Endothelial cell of umbilical vein (primary cell): Measurements from ENCODE around the gene DMTF1. TPM values are rescaled to one million over a fixed set of nuclear protein-coding genes. Genes with fewer than 3 reads are reported as not detected.

Source experiments
- BruUV-seq: library from RNA; stranded (reverse); fragments of 400-500 nt; replicated peaks from 2 replicates; lab custom pipeline; 2021; lab: Mats Ljungman, UMichigan
- CTCF ChIA-PET: fragments of 300-600, 350-600 bp; sonication (Branson Sonifier 250); formaldehyde crosslinking; loops from one replicate; lab custom pipeline; 2021; ENCODE audit warnings: antibody characterized with exemption, inconsistent platforms; lab: Charles Lee
- POLR2A ChIA-PET: fragments of 300-600, 350-600 bp; sonication (Branson Sonifier 250); formaldehyde crosslinking; loops from one replicate; lab custom pipeline; 2021; ENCODE audit warnings: antibody characterized with exemption, inconsistent platforms; lab: Charles Lee
- DNase-seq: peaks from one replicate; pipeline ENCODE4 v3.0.0-alpha.2; 2011; ENCODE audit warnings: low read depth, low spot score
- FAIRE-seq: peaks from 2 replicates; lab custom pipeline; 2011; peaks lifted over from hg19 to GRCh38; lab: Jason Lieb, UNC
- H2AFZ ChIP-seq: 2 replicates; pipeline ENCODE4 v1.6.0; 2012; ENCODE audit warnings: low read depth, low read length, control low read depth, inconsistent platforms
- H3K27ac ChIP-seq: 2 replicates; pipeline ENCODE4 v1.5.1; 2011; ENCODE audit warnings: low read depth, mild to moderate bottlenecking, control low read depth, low read length, moderate library complexity; ENCODE audit not compliant: insufficient read depth
- H3K27me3 ChIP-seq, 2 experiments: 2 replicates each; pipeline versions ENCODE4 v1.6.0 to v1.6.1; 2011; ENCODE audit warnings: low read length in 2 of 2, mixed read lengths in 1 of 2; ENCODE audit not compliant: control insufficient read depth in 2 of 2, insufficient read depth in 2 of 2
- H3K36me3 ChIP-seq, 2 experiments: 2 replicates in 1 of 2; 3 replicates in 1 of 2; pipeline ENCODE4 v1.5.1; 2011; ENCODE audit warnings: low read length in 2 of 2, mild to moderate bottlenecking in 1 of 2, moderate library complexity in 1 of 2; ENCODE audit not compliant: control insufficient read depth in 2 of 2, insufficient read depth in 2 of 2; ENCODE audit errors: extremely low read depth in 1 of 2
- H3K4me1 ChIP-seq: 3 replicates; pipeline ENCODE4 v1.5.1; 2011; ENCODE audit warnings: mild to moderate bottlenecking, low read length; ENCODE audit not compliant: control insufficient read depth, insufficient read depth; ENCODE audit errors: extremely low read depth
- H3K4me2 ChIP-seq: 2 replicates; pipeline ENCODE4 v1.6.1; 2011; ENCODE audit warnings: low read length, control low read depth, mixed read lengths; ENCODE audit not compliant: insufficient read depth
- H3K4me3 ChIP-seq, 3 experiments: fragments of 200-600 bp in 1 of 3; sonication (generic), shearing (Covaris generic) in 1 of 3; replicated peaks in 1 of 3; 2 replicates each; pipeline ENCODE4 v1.5.1; 2011 to 2016; ENCODE audit warnings: control low read depth in 3 of 3, low read length in 3 of 3, mild to moderate bottlenecking in 2 of 3, inconsistent platforms in 1 of 3, low read depth in 1 of 3, moderate library complexity in 1 of 3; ENCODE audit not compliant: insufficient read depth in 1 of 3
- H3K79me2 ChIP-seq: 2 replicates; pipeline ENCODE4 v1.6.0; 2012; ENCODE audit warnings: low read length, inconsistent platforms; ENCODE audit not compliant: control insufficient read depth, insufficient read depth
- H3K9ac ChIP-seq: replicated peaks from 2 replicates; pipeline ENCODE3; 2011; ENCODE audit warnings: low read length, control low read depth; ENCODE audit not compliant: insufficient read depth; ENCODE audit errors: extremely low read depth
- H3K9me1 ChIP-seq: replicated peaks from 3 replicates; pipeline ENCODE4 v1.6.0; 2011; ENCODE audit warnings: mild to moderate bottlenecking, low read length; ENCODE audit not compliant: control insufficient read depth, insufficient read depth; ENCODE audit errors: extremely low read depth
- H3K9me3 ChIP-seq: replicated peaks from 2 replicates; pipeline ENCODE4 v1.5.1; 2012; ENCODE audit warnings: low read length, inconsistent platforms; ENCODE audit not compliant: control insufficient read depth, insufficient read depth
- H4K20me1 ChIP-seq: replicated peaks from 2 replicates; pipeline ENCODE3; 2011; ENCODE audit warnings: mild to moderate bottlenecking, low read length; ENCODE audit not compliant: control insufficient read depth, insufficient read depth; ENCODE audit errors: extremely low read depth
- CTCF ChIP-seq, 2 donors: IDR thresholded peaks; 1 replicate in 1 of 2; 2 replicates in 1 of 2; pipeline ENCODE4 v1.5.1; 2011; ENCODE audit warnings: low read length in 2 of 2, mild to moderate bottlenecking in 2 of 2, moderate library complexity in 2 of 2, control low read depth in 1 of 2, inconsistent platforms in 1 of 2, low read depth in 1 of 2; ENCODE audit not compliant: insufficient read depth in 1 of 2; ENCODE audit errors: extremely low read depth in 1 of 2
- EZH2 ChIP-seq: IDR thresholded peaks from 2 replicates; pipeline ENCODE4 v1.6.1; 2012; ENCODE audit warnings: borderline replicate concordance, low read depth, mild to moderate bottlenecking, moderate library complexity, low read length, inconsistent platforms; ENCODE audit not compliant: severe bottlenecking
- FOS ChIP-seq: IDR thresholded peaks from 2 replicates; pipeline ENCODE4 v1.6.1; 2011; ENCODE audit warnings: mild to moderate bottlenecking, low read length, moderate library complexity, borderline replicate concordance; ENCODE audit not compliant: insufficient read depth
- GATA2 ChIP-seq: IDR thresholded peaks from 2 replicates; pipeline ENCODE4 v1.7.0; 2011; ENCODE audit warnings: low read depth, mild to moderate bottlenecking, moderate library complexity, mixed read lengths, low read length; ENCODE audit not compliant: insufficient read length, insufficient read depth
- JUN ChIP-seq: IDR thresholded peaks from 2 replicates; pipeline ENCODE4 v1.6.1; 2011; ENCODE audit warnings: borderline replicate concordance, low read depth; ENCODE audit not compliant: insufficient read length, insufficient read depth
- MYC ChIP-seq: IDR thresholded peaks from one replicate; pipeline ENCODE4 v1.6.1; 2011; ENCODE audit warnings: mild to moderate bottlenecking, low read depth, low read length
- POLR2A ChIP-seq: IDR thresholded peaks from 2 replicates; pipeline ENCODE4 v1.6.1; 2012; ENCODE audit warnings: low read depth, mild to moderate bottlenecking, control low read depth, low read length
- POLR2AphosphoS5 ChIP-seq: IDR thresholded peaks from 2 replicates; pipeline ENCODE4 v1.6.1; 2012; ENCODE audit warnings: low read depth, mild to moderate bottlenecking, control low read depth, low read length, moderate library complexity; ENCODE audit not compliant: insufficient read depth
- dilution Hi-C: fragments of 300-500 bp; cut with MboI; formaldehyde crosslinking; loops from one replicate; pipeline ENCODE4 v1.15.0; 2019; ENCODE audit warnings: low sequenced_read_pairs; ENCODE audit not compliant: extremely low pct_ligation_motif_present
- intact Hi-C: fragments of 100-400 bp; cut with micrococcal nuclease; formaldehyde crosslinking; loops from one replicate; pipeline ENCODE4 v1.10.0; 2022
- polyA plus RNA-seq, 4 experiments: library from polyadenylated mRNA; depleted of rRNA in 3 of 4; stranded (reverse) in 3 of 4; unstranded in 1 of 4; fragments of >200 nt; gene quantifications; 2 replicates each; pipeline versions ENCODE4 v1.2.1 to v1.2.3, GENCODE V29; 2011 to 2012; ENCODE audit warnings: missing spikeins in 1 of 4
- total RNA-seq: library from RNA; stranded (reverse); gene quantifications from 2 replicates; pipeline ENCODE4 v1.2.3, GENCODE V29; 2021
- TF ChIP-seq, protein P1 (sequence below): IDR thresholded peaks from 2 replicates; pipeline ENCODE4 v1.6.1; 2011; ENCODE audit not compliant: insufficient read depth, insufficient read length

DMTF1 gene
- total and polyA plus RNA-seq, 2 donors (not counting 3 experiments of a cell fraction or from before 2014, with no cell fraction given): 78.5 to 100.0 TPM

DNA sequence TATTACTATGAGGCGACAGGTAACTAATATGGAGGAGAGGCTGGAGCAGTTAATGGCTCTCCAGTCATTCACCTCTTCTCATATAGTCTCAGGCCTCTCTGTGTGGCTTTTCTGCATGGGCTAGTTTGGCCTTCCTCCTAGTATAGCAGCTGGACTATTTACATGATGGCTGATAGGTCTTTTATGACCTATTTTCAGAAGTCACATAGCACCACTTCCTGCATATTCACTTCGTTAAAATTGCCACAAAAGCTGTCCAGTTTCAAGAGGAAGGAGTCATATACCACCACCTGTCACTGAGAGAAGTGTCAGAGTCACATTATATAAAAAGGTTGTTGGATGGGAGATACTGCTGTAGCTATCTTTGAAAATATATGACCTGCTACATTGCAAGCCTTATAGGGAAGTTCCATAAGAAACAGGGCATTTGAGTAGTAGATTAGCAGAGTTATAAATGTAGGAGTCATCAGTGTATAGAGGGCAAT is 8.0 kb upstream of the DMTF1 start:
- BruUV-seq: no TSS peak
- Histone ChIP-seq H3K4me1 (peaks cover 4% of the 10 kb centered on the region), H2AFZ (no peak overlapping the region), H3K27me3 (no peaks in the 10 kb centered on the region), H3K9me3 (no peaks in the 10 kb centered on the region), H3K36me3 (no peaks in the 10 kb centered on the region), H3K79me2 (no peaks in the 10 kb centered on the region), H3K9me1 (no peaks in the 10 kb centered on the region), H3K27ac (no peak overlapping the region), H3K9ac (no peak overlapping the region), H4K20me1 (no peaks in the 10 kb centered on the region), H3K4me3 (no peak overlapping the region), H3K4me2 (no peak overlapping the region)
- DNase-seq (no peak), FAIRE-seq (no peak)
- TF ChIP-seq FOS (no peak), CTCF (IDR thresholded peaks at IDR 0.05; ENCODE audit: extremely low read depth in 1 of 2, insufficient read depth in 1 of 2, low read depth in 1 of 2, low read length in 2 of 2) (no peak), POLR2A (no peak), EZH2 (no peak), MYC (no peak), JUN (no peak), GATA2 (no peak), POLR2AphosphoS5 (no peak)
- TF ChIP-seq, protein P1, sequence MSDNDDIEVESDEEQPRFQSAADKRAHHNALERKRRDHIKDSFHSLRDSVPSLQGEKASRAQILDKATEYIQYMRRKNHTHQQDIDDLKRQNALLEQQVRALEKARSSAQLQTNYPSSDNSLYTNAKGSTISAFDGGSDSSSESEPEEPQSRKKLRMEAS: no peak
- dilution Hi-C loops: no loop called here
- intact Hi-C loops: no loop called here
- POLR2A ChIA-PET: no interaction called here
- CTCF ChIA-PET: interaction anchor here (0.9 kb wide), 1 partner anchor 214 kb away, joined by 3 read pairs; no protein-coding TSS in a partner anchor
